OCI-LY3 (cell line): ENCODE data around the gene CFAP97D2.
A peak's percentile ranks its signal among the peaks of the same experiment; 100 is the strongest.

Experiments
- H2AFZ ChIP-seq: fragments of 200-600, 300-600 bp; shearing (Covaris generic); 2 replicates; pipeline ENCODE4 v1.6.0; 2014; ENCODE audit warnings: antibody characterized with exemption, low read depth, low read length
- H3K27ac ChIP-seq: fragments of 200-600, 300-600 bp; sonication (generic); 2 replicates; pipeline ENCODE4 v1.5.1; 2014; ENCODE audit warnings: mild to moderate bottlenecking, low read length, moderate library complexity, mixed read lengths
- H3K27me3 ChIP-seq: fragments of 200-600, 300-600 bp; sonication (generic); 2 replicates; pipeline ENCODE4 v1.6.1; 2014; ENCODE audit warnings: low read depth, low read length, mixed read lengths
- H3K36me3 ChIP-seq: fragments of 200-600, 300-600 bp; sonication (generic); replicated peaks from 2 replicates; pipeline ENCODE3; 2014; ENCODE audit warnings: low read depth, low read length, mixed read lengths
- H3K4me1 ChIP-seq: fragments of 300-600, 200-600 bp; sonication (generic); 2 replicates; pipeline ENCODE4 v1.6.1; 2014; ENCODE audit warnings: low read length, mixed read lengths
- H3K4me2 ChIP-seq: fragments of 200-600, 300-600 bp; sonication (generic); 2 replicates; pipeline ENCODE4 v1.6.1; 2014; ENCODE audit warnings: low read length, mixed read lengths
- H3K4me3 ChIP-seq: fragments of 300-600, 200-600 bp; sonication (generic); 2 replicates; pipeline ENCODE4 v1.5.1; 2014; ENCODE audit warnings: antibody characterized with exemption, mild to moderate bottlenecking, low read length, moderate library complexity
- H3K79me2 ChIP-seq: fragments of 300-600, 200-600 bp; shearing (Covaris generic); 2 replicates; pipeline ENCODE4 v1.6.1; 2014; ENCODE audit warnings: mild to moderate bottlenecking, low read length, mixed read lengths
- H3K9ac ChIP-seq: fragments of 300-600, 200-600 bp; shearing (Covaris generic); 2 replicates; pipeline ENCODE4 v1.6.0; 2014; ENCODE audit warnings: mild to moderate bottlenecking, low read length, moderate library complexity
- H3K9me3 ChIP-seq: fragments of 200-600, 300-600 bp; shearing (Covaris generic); 2 replicates; pipeline ENCODE4 v1.6.1; 2014; ENCODE audit warnings: low read length, mixed read lengths; ENCODE audit not compliant: insufficient read depth
- H4K20me1 ChIP-seq: fragments of 200-600, 300-600 bp; sonication (generic); 2 replicates; pipeline ENCODE4 v1.6.1; 2016; ENCODE audit warnings: low read length, mixed read lengths; ENCODE audit not compliant: insufficient read depth
- EZH2phosphoT487 ChIP-seq: fragments of 200-600 bp; shearing (Covaris generic); IDR thresholded peaks from 2 replicates; pipeline ENCODE4 v1.6.1; 2018; ENCODE audit warnings: antibody characterized with exemption, mixed run types, low read depth
- TF ChIP-seq, protein P1 (sequence below): fragments of 200-600, 300-600 bp; sonication (generic); IDR thresholded peaks from 2 replicates; pipeline ENCODE4 v1.5.1; 2014; ENCODE audit warnings: antibody characterized with exemption, low read length, low read depth

CFAP97D2 gene

DNA sequence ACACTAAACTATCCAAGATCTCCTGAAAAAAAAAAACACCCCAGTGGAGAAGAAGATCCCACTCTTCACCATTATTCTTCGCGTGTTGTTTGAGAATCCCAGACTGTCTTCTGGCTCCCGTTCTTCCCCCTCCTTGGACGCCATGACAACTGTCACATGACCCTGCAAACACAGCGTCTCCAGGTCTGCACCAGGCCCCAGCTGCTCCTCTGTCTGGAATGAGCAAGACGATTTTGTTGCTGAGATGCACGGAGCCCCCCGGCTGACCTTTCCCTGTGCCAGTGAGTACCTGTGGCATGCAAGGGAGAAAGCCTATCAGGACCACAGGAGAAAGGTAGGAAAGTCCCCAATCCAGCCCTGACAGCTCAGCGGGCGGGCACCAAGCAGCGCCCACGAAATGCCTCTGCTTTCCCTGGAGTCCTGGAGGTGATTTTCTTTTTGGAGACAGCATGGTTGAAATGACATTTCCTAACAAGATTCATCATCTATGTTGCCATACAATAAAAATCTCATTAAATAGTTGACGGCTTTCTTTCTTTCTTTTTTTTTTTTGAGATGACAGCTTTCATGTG, at the start of gene CFAP97D2:
Gene CFAP97D2 (plus strand): TSS at position 171 of the 572 bp plus-strand sequence. CDS start 74 bp downstream, at position 245.
- no peaks in the 10 kb centered on the region for H3K36me3 ChIP-seq
- no peaks in the 10 kb centered on the region for H3K9me3 ChIP-seq
- H3K27me3 ChIP-seq, result peaks cover 30% of the 10 kb centered on the region
- no peaks in the 10 kb centered on the region for H3K4me1 ChIP-seq
- H3K9ac ChIP-seq, result no peak within 1 kb of the TSS
- TF ChIP-seq EZH2phosphoT487, result no peak
- TF ChIP-seq, protein P1, sequence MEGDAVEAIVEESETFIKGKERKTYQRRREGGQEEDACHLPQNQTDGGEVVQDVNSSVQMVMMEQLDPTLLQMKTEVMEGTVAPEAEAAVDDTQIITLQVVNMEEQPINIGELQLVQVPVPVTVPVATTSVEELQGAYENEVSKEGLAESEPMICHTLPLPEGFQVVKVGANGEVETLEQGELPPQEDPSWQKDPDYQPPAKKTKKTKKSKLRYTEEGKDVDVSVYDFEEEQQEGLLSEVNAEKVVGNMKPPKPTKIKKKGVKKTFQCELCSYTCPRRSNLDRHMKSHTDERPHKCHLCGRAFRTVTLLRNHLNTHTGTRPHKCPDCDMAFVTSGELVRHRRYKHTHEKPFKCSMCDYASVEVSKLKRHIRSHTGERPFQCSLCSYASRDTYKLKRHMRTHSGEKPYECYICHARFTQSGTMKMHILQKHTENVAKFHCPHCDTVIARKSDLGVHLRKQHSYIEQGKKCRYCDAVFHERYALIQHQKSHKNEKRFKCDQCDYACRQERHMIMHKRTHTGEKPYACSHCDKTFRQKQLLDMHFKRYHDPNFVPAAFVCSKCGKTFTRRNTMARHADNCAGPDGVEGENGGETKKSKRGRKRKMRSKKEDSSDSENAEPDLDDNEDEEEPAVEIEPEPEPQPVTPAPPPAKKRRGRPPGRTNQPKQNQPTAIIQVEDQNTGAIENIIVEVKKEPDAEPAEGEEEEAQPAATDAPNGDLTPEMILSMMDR, result no peak
- no peak within 1 kb of the TSS for H2AFZ ChIP-seq
- H3K27ac ChIP-seq, result no peak within 1 kb of the TSS
- no peak within 1 kb of the TSS for H3K4me2 ChIP-seq
- no peaks in the 10 kb centered on the region for H4K20me1 ChIP-seq
- no peak within 1 kb of the TSS for H3K4me3 ChIP-seq
- no peaks in the 10 kb centered on the region for H3K79me2 ChIP-seq

DNA sequence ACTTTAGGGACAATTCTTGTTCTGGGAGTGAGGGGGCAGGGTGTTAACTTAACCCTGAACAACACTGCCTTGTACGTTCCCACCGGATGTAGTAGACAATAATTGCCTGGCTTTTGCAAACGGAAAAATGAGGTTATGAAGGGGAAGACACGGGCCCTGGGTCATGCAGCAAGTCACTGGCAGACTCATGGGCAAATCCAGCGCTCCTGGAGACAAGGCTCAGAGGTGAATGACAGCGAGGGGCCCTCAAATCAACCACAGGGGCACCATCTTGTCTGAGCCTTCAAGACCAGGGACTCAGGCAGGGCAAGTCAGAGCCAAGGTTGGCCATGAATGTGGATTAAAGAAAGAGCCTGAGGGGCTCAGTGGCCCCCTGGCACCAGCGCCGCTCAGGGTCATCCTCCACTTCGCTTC, 49.4 kb upstream of the CFAP97D2 start:
- 0 out of 2 replicates have a peak, but pooled peaks cover 4% of the 10 kb centered on the region for H4K20me1 ChIP-seq
- H3K27ac ChIP-seq, result no peak overlapping the region
- no peak overlapping the region for H3K9ac ChIP-seq
- no peak overlapping the region for H2AFZ ChIP-seq
- H3K36me3 ChIP-seq, result no peaks in the 10 kb centered on the region
- no peak overlapping the region for H3K4me3 ChIP-seq
- peaks cover 30% of the 10 kb centered on the region for H3K27me3 ChIP-seq
- H3K9me3 ChIP-seq, result no peaks in the 10 kb centered on the region
- TF ChIP-seq, protein P1, result no peak
- TF ChIP-seq EZH2phosphoT487, result no peak
- no peaks in the 10 kb centered on the region for H3K79me2 ChIP-seq
- H3K4me1 ChIP-seq, result peaks cover 19% of the 10 kb centered on the region
- no peak overlapping the region for H3K4me2 ChIP-seq

DNA sequence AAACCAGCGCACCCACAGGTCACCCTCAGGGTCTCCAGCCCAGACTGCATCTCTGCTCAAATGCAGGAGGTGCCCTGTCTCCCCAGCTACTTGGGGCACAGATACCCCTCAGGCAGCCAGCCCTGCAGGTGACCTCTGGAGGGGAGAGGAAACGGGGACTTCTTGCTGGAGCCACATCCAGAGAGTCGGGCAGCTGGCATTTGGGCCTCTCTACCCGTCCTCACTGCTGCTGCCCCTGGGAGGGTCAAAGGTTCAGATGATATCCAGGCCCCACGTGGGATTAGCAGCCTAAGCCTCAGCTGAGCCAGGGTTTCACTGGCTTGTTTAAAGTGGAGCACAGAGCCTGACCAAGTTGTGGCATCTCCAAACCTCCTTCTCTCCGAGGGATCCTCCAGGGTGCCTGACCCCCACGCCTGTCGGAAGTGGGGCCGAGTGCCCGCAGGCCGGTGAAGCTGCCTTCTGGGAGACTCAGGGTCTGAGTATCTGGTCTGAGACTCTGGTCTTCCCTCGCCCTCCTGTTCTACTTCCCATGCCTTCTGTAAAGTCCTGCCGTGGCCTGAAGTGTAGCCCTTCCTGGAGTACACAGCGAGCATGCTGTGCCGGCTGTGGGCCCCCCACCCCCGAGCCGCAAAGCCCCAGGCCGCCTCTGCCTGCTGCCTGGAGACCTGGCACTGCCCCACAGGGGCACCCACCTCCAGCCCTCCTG, 48.8 kb upstream of the CFAP97D2 start:
- Histone ChIP-seq H3K9me3 (no peaks in the 10 kb centered on the region), H3K27ac (no peak overlapping the region), H2AFZ (no peak overlapping the region), H3K4me1 (peaks cover 19% of the 10 kb centered on the region), H3K9ac (no peak overlapping the region), H3K36me3 (no peaks in the 10 kb centered on the region), H3K4me2 (peak overlapping the region; percentile 79), H4K20me1 (0 out of 2 replicates have a peak, but pooled peaks cover 4% of the 10 kb centered on the region), H3K79me2 (no peaks in the 10 kb centered on the region), H3K27me3 (peaks cover 30% of the 10 kb centered on the region), H3K4me3 (peak overlapping the region; percentile 73)
- TF ChIP-seq, protein P1, result no peak
- TF ChIP-seq EZH2phosphoT487, result no peak

DNA sequence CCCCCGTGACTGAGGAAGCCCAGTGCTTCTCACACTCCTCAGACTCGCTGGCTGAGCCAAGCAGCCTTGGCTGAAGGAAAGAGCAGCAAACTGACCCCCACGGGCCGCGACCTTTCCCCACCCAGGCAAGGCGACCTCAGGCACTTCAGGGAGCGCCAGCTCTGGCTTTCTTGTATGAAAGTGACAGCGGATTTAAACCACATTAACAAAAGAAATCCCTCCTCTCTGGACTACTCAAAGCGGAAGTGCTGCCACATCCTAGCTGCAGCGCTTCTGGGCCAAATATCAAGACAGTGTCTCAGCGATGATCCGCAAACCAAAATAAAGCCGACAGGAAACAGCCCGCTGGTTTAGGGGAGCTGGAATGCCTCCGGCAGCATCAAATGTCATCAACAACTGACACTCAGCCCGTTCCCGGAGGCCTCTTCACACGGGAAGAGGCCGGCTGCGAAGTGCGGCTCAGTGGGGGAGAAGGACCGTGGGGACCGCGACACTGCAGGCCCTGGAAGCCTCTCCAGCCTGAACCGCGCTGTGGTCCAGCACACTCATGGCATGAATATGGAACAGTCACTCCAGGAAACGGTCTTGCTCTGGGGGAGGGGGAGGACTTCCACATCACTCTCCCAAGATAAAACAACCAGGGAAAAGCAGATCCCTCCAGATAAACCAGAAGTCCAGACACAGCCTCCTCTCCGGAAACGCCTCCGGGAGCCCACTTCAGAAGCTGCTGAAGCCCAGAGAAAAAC, 48.0 kb upstream of the CFAP97D2 start:
- H3K4me2 ChIP-seq, result peak overlapping the region; percentile 79
- H4K20me1 ChIP-seq, result 0 out of 2 replicates have a peak, but pooled peaks cover 4% of the 10 kb centered on the region
- no peaks in the 10 kb centered on the region for H3K9me3 ChIP-seq
- peak overlapping the region; percentile 73 for H3K4me3 ChIP-seq
- no peaks in the 10 kb centered on the region for H3K79me2 ChIP-seq
- H3K27ac ChIP-seq, result no peak overlapping the region
- peaks cover 19% of the 10 kb centered on the region for H3K4me1 ChIP-seq
- TF ChIP-seq, protein P1, result no peak
- no peak for TF ChIP-seq EZH2phosphoT487
- H3K27me3 ChIP-seq, result peaks cover 30% of the 10 kb centered on the region
- peak overlapping the region; percentile 26; the same call in 1 of the 2 replicates for H3K9ac ChIP-seq
- H2AFZ ChIP-seq, result peak overlapping the region; percentile 80; the same call in 1 of the 2 replicates
- H3K36me3 ChIP-seq, result no peaks in the 10 kb centered on the region
